ENCODE data around the gene TBX21.

DNA sequence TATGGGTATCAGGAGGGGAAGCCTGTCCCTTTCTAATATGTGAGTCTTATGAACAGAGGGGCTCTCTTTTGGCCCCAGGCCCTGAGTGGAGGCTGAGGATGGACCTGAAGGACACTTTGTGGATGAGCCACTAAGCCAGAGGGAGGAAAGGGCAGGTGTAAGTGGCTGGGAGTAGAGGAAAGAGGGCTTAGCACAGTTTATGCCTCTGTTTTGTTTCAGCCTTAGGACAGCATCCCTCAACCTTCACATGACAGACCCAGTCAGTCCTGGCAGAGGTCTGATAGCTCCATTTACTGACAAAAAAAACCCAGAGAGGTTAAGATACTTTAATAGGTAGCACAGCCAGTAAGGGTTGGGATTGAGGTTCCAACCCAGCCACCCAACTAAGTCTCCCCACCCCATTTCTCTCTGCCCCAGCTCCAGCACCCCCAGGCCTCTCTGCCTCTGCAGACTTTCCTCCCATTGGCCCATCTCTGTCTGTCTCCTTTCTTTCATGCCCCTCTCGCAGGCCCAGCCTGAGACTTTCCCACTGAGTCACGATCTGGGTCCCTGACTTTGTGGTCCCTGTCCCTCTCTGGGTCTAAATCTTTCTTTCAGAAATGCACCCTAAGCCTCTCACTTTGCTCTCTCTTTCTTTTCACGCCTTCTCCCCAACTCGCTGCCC, 4.7 kb upstream of the TBX21 start:
- TF ChIP-seq HMGA2 (CRISPR knock-in tag; IDR thresholded peaks at IDR 0.05) (no peak), TCF7 (CRISPR knock-in tag; IDR thresholded peaks at IDR 0.05; ENCODE audit: low read depth) (no peak), NR1H2 (CRISPR knock-in tag; IDR thresholded peaks at IDR 0.05) (no peak), CTCF (IDR thresholded peaks at IDR 0.05) (no peak), ZNF138 (CRISPR knock-in tag; conservative IDR thresholded peaks at IDR 0.05) (no peak), CREB1 (CRISPR knock-in tag; IDR thresholded peaks at IDR 0.05) (no peak), TEAD4 (CRISPR knock-in tag; IDR thresholded peaks at IDR 0.05) (no peak), SP1 (CRISPR knock-in tag; conservative IDR thresholded peaks at IDR 0.05) (no peak)
- TF ChIP-seq, protein P1, sequence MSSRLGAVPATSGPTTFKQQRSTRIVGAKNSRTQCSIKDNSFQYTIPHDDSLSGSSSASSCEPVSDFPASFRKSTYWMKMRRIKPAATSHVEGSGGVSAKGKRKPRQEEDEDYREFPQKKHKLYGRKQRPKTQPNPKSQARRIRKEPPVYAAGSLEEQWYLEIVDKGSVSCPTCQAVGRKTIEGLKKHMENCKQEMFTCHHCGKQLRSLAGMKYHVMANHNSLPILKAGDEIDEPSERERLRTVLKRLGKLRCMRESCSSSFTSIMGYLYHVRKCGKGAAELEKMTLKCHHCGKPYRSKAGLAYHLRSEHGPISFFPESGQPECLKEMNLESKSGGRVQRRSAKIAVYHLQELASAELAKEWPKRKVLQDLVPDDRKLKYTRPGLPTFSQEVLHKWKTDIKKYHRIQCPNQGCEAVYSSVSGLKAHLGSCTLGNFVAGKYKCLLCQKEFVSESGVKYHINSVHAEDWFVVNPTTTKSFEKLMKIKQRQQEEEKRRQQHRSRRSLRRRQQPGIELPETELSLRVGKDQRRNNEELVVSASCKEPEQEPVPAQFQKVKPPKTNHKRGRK (CRISPR knock-in tag; IDR thresholded peaks at IDR 0.05; ENCODE audit: borderline replicate concordance): no peak
